GM11168 (cell line): ENCODE results near the gene ACADM.
"Not testable (repeated sequence)": the region's sequence is repeated elsewhere in the genome, so short reads cannot be mapped to it uniquely, and the experiment has no call there.

Source experiments
- in situ Hi-C: fragments of 300-500 bp; cut with MboI; formaldehyde crosslinking; loops from one replicate; pipeline ENCODE4 v1.12.0; 2022; ENCODE audit warnings: low sequenced_read_pairs; ENCODE audit not compliant: unreplicated experiment

ACADM gene

GRCh38 chr1:75733661-75734060 is 9.2 kb downstream of the ACADM start:
- in situ Hi-C loops: no loop called here

DNA sequence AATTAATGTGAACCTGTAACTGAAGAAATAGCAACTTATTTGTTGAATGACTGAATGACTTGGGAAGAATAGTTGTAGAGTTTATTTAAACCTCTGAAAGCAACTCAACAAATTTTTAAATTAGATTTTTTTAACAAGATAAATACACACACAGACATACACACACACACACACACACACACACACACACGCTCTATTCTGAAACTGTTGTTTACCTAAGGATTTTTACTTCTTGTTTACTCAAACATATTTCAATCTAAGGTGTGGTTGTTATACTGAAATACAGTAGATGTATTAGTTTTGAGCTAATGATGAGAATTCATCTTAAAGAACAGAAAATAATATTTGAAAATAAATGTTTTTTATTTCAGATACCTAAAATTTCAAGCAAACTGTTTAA is 11.5 kb downstream of the ACADM start:
- in situ Hi-C loops: no loop called here

DNA sequence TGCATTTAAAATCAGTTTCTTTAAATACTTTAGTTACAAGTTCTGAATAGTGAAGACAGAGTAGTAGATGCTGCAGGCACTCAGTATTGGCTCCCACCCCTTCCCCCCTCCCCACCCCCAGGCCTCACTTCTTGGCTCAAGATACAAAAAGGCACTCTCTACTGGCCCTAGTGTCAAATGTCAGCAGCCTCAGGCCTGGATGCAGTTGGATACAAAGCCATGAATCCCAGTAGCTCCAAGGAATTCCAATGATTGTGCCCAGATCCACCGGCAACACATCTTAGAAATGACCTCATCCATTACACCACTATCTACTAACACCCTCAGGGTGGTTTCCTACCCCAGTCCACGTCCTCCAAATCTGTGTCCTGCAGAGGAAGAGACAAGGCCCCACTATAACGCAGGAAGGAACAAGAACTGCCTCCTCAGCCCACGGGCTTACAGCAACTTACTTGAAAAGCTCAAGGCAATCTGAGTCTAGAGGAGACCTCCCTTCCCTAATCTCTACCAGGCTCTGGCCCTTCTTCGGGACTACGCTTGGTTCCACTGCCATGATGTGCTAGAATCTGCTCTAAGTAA is 17.6 kb downstream of the ACADM start:
- in situ Hi-C loops: no loop called here

DNA sequence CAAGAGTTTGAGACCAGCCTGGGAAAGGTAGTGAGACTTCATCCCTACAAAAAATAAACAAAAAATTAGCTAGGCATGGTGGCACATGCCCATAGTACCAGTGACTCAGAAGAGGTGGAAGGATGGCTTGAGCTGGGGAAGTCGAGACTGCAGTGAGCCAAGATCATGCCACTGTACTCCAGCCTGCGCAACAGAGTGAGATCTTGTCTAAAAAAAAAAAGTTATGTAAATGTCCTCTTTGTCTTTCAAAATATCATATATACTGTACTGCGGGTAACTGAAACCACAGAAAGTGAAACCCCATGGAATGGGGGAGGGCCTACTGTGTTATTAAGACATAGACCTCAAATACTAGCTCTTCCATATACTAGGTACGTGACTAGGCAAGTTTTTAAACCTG is 20.8 kb downstream of the ACADM start:
- in situ Hi-C loops: no loop called here

- in situ Hi-C loops: not testable (repeated sequence)
Measured at GRCh38 chr1:75757210-75757609, 32.7 kb downstream of the ACADM start.

DNA sequence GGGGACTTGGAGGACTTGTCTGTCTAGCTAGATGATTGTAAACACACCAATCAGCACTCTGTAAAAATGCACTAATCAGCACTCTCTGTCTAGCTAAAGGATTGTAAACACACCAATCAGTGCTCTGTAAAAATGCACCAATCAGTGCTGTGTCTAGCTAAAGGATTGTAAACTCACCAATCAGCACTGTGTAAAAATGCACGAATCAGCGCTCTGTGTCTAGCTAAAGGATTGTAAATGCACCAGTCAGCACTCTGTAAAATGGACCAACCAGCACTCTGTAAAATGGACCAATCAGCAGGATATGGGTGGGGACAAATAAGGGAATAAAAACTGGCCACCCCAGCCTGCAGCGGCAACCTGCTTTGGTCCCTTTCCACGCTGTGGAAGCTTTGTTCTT is 34.0 kb downstream of the ACADM start:
- in situ Hi-C loops: not testable (repeated sequence)

DNA sequence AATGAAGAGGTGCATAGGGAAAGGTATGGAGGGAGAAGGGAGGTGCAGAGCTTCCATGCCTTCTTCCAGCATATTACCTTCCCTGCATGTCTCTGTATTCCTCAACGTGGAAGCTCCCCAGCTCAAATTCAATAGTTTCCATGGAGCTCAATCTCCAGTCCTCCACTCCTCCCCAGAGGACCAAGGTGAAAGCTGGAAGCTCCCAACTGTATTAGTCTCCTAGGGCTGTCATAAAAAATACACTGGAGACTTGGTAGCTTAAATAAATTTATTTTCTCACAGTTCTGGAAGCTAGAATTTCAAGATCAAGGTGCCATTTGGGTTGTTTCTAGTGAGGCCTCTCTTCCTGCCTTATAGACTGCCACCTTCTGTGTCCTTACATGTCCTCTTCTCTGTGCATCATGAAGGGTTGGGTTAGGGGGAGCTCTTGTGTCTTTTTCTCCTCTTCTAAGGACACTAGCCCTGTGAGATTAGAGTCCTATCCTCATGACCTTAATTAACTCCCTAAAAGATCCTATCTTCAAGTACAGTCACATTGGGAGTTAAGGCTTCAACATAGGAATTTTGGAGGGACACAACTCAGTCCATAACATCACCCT is 39.6 kb downstream of the ACADM start:
- in situ Hi-C loops: no loop called here

DNA sequence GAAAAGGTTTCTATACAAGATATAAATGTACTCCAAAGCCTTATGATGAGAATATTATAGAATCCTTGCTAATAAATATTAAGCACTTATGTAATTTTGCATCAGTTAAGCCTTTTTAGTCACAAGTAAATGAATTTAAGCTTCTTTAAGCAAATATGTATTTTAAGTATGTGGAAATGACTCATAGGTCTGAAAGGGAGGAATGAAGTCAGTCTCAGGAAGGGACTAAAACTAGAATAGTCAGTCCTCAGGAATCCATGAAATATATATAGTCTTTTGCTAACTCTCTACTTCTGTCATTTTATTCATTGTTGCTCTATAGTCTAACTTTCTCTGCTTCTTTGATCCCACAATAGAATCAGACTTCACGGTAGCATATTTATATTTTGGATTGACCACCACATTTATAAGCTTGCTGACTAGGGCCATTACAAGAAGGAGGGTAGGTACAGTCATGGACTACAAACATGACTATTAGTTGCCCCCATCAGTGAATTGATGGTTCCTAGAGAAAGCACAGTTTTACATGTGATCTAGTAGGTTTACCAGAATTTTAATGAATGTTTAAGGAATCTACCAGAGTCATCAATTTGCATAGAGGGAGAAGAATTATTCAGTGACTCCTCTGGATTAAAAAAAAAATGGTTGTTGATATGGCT is 41.3 kb downstream of the ACADM start:
- in situ Hi-C loops: no loop called here

GRCh38 chr1:75768016-75768415 is 43.5 kb downstream of the ACADM start:
- in situ Hi-C loops: no loop called here

- in situ Hi-C loops: no loop called here
Measured at GRCh38 chr1:75770761-75771160, 46.3 kb downstream of the ACADM start.

DNA sequence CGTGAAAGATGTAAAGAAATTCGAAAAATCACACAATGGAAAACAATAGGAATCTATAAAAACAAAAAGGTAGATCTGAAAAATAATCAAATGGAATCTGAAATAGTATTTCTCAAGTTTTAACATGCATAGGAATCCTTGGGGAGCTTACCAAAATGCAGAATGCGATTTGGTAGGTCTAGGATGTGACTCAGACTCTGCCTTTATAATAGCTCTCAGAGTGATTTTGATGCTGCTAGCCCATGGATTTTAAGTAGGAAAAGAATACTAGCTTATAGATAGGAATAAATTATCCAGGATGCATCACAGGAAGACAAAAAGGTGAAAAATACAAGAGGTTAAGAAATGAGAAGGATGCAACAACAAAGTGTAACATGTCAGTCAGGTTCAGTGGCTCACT is 47.5 kb downstream of the ACADM start:
- in situ Hi-C loops: no loop called here

DNA sequence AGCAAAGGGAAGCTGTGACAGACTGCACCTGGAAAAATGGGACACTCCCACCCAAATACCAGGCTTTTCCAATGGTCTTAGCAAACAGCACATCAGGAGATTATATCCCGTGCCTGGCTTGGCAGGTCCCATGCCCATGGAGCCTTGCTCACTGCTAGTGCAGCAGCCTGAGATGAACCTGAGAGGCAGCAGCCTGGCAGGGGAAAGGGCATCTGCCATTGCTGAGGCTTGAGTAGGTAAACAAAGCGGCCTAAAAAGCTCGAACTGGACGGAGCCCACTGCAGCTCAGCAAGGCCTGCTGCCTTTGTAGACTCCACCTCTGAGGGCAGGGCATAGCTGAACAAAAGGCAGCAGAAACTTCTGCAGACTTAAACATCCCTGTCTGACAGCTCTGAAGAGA is 53.3 kb downstream of the ACADM start:
- in situ Hi-C loops: not testable (repeated sequence)

DNA sequence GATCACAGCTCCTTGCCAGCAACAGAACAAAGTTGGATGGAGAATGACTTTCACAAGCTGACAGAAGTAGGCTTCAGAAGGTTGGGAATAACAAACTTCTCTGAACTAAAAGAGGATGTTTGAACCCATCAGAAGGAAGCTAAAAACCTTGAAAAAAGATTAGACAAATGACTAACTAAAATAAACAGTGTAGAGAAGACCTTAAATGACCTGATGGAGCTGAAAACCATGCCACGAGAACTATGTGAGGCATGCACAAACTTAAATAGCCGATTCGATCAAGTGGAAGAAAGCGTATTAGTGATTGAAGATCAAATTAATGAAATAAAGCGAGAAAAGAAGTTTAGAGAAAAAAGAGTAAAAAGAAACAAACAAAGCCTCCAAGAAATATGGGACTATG is 54.2 kb downstream of the ACADM start:
- in situ Hi-C loops: not testable (repeated sequence)

DNA sequence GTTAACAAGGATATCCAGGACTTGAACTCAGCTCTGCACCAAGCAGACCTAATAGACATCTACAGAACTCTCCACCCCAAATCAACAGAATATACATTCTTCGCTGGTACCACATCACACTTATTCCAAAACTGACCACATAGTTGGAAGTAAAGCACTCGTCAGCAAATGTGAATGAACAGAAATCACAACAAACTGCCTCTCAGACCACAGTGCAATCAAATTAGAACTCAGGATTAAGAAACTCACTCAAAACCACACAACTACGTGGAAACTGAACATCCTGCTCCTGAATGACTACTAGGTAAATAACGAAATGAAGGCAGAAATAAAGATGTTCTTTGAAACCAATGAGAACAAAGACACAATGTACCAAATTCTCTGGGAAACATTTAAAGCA is 55.7 kb downstream of the ACADM start:
- in situ Hi-C loops: not testable (repeated sequence)

GRCh38 chr1:75783920-75784319 is 59.4 kb downstream of the ACADM start:
- in situ Hi-C loops: not testable (repeated sequence)

GRCh38 chr1:75785320-75785982 is 60.9 kb downstream of the ACADM start:
- in situ Hi-C loops: no loop called here

GRCh38 chr1:75785983-75786853 is 61.7 kb downstream of the ACADM start, which contains the start of gene RABGGTB:
RABGGTB (plus strand) TSS chr1:75786256; CDS start chr1:75786272, 16 bp downstream.
- in situ Hi-C loops: no loop called here

- in situ Hi-C loops: no loop called here
Measured at GRCh38 chr1:75786901-75787493, 62.5 kb downstream of the ACADM start.

DNA sequence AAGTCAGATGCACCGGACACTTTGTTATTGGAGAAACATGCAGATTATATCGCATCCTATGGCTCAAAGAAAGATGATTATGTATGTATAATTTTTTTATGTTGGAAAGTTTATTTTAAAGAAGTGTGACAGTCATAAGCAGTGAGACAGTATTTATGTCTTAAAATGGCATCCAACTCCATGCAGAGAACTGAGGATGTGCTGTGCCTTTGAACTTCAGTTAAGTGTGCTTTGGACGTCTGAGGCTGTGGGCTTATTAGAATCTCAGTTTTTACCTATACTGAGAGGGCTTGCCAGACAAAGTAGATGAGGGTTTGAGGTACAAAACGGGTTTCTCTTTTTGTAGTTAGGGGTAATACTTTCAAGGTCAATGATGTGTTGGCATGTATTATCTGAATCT is 63.0 kb downstream of the ACADM start:
- in situ Hi-C loops: no loop called here

DNA sequence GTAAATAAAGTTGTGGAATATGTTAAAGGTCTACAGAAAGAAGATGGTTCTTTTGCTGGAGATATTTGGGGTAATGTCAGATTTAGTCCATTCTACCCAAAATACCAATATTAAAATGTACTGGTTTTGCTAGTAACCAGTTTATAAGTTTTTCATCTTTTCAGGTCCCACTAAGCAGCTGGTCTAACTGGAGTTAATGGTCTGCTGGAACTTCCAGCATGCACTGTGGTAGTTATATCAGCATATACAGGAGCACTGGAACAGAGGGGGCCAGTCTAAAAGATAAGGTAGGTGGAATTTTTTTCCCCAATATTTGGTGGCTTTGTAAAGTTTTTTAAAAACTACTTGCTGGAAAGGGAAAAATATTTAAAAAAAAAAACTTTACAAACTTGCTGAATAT is 65.5 kb downstream of the ACADM start:
- in situ Hi-C loops: no loop called here
